MCF 10A (cell line): Measurements from ENCODE around the gene NKAIN4. TPM values are rescaled to one million over a fixed set of nuclear protein-coding genes. Genes with fewer than 3 reads are reported as not detected.

ENCODE experiments used
- microRNA-seq: library from miRNA; unstranded; fragments of <30 nt; microRNA quantifications from one replicate; pipeline ENCODE4 v1.2.0, GENCODE V29; 2022
- total RNA-seq: library from RNA; stranded (reverse); gene quantifications from 2 replicates; pipeline ENCODE4 v1.2.3, GENCODE V29; 2022

NKAIN4 gene
- total RNA-seq, 1 experiment from 2014 or later, result not detected

Small RNA genes lying within 50 kb of the gene (microRNA-seq; reads per million reads assigned to microRNA genes)
- not detected for gene MIR3196
- gene MIR4326, result not detected

Other genes with a start within 250 kb of the NKAIN4 start
- not detected in 2 replicates for gene BHLHE23, start 247.5 kb downstream of the NKAIN4 start, total RNA-seq
- gene YTHDF1, start 38.3 kb downstream of the NKAIN4 start, total RNA-seq, result 47.1 and 49.5 TPM in 2 replicates
- gene BIRC7, start 18.6 kb downstream of the NKAIN4 start, total RNA-seq, result not detected in 2 replicates
- 93.6 and 97.2 TPM in 2 replicates for gene ARFGAP1, start 18.4 kb upstream of the NKAIN4 start, total RNA-seq
- gene COL20A1, start 38.7 kb upstream of the NKAIN4 start, total RNA-seq, result 0.07 and 0.14 TPM in 2 replicates
- gene CHRNA4, start 106.9 kb upstream of the NKAIN4 start, total RNA-seq, result not detected in 2 replicates
- gene KCNQ2, start 218.2 kb upstream of the NKAIN4 start, total RNA-seq, result not detected in 2 replicates
- 3.3 and 9.9 TPM in 2 replicates for gene EEF1A2, start 244.6 kb upstream of the NKAIN4 start, total RNA-seq